ENCODE data around the gene ZNF740. TPM values are rescaled to one million over a fixed set of nuclear protein-coding genes. Genes with fewer than 3 reads are reported as not detected.

Gene ZNF740
- total RNA-seq, 1 experiment from 2014 or later: 6.6 TPM

DNA sequence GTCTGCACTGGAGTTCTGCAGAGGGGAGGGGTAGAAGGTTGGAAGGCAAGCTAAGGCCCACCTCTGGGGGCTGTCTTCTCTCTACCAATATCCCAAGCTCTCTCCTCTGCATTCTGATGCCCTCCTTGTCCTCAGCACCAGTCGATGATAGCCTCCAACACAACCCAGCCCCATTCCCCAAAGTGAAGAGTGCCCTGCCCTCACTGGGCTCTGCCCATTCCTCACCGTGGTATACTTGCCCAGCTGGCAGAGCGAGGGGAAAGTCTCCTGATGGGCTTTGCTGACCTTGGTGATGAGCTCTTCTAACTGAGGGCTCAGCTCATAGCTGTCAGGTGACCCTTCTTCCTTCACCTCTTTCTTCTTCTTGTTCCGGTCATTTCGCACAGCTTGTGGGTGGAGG lies 33.7 kb downstream of the ZNF740 start:
- DNase-seq (ENCODE audit: low read depth): no peak

- no peak for DNase-seq (ENCODE audit: low read depth)
These were observed 34.3 kb downstream of the ZNF740 start for GRCh38 chr12:53214687-53215455.

GRCh38 chr12:53215497-53215896 lies 35.0 kb downstream of the ZNF740 start:
- no peak for DNase-seq (ENCODE audit: low read depth)

DNA sequence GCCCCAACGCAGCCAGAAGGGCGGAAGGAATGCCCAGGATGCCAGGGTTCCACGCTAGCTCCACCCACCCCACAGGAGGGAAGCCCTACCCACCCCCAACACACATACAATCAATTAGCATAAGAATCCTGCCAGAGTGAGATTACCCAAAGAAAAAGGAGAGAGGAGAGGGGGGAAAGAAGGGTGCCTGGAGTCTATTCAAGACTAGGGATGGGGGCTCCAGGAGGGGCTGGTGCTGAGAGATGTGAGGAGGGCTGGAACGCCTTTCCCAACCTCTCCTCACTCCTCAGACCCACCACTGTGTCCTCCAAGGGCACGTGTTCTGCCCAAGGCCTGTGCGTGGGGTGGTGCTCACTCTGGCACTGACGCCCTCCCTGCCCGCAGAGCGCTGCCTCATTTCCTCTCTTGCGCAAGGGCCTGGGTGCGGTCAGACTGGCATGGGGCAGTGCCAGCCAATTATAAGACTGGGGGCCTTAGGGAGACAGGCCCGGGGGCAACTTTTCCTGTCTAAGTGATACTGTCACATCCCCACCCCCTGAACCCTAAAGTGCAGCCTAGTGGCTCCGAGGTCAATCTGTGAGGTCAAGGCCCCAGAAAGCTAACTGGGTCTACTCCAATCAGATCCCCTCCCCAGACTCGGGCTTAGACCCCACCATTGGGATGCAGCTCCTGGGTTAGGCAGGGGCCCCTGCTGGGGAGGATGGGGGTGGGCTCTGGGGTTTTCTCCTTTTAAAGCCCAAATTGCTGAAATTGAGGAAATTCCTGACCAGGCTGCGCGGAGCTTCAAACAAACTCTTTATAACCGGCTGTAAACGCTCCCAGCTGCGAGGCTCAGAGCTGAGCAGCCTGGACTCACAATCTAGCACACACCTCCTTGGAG lies 36.8 kb downstream of the ZNF740 start:
- peak; percentile 61 for DNase-seq (ENCODE audit: low read depth)

- DNase-seq (ENCODE audit: low read depth): no peak
These were observed 37.4 kb downstream of the ZNF740 start for GRCh38 chr12:53217931-53218307.

- no peak for DNase-seq (ENCODE audit: low read depth)
These were observed 38.2 kb downstream of the ZNF740 start for GRCh38 chr12:53218551-53219291.

GRCh38 chr12:53219292-53219955 lies 38.9 kb downstream of the ZNF740 start:
- DNase-seq (ENCODE audit: low read depth): peak; percentile 70

DNA sequence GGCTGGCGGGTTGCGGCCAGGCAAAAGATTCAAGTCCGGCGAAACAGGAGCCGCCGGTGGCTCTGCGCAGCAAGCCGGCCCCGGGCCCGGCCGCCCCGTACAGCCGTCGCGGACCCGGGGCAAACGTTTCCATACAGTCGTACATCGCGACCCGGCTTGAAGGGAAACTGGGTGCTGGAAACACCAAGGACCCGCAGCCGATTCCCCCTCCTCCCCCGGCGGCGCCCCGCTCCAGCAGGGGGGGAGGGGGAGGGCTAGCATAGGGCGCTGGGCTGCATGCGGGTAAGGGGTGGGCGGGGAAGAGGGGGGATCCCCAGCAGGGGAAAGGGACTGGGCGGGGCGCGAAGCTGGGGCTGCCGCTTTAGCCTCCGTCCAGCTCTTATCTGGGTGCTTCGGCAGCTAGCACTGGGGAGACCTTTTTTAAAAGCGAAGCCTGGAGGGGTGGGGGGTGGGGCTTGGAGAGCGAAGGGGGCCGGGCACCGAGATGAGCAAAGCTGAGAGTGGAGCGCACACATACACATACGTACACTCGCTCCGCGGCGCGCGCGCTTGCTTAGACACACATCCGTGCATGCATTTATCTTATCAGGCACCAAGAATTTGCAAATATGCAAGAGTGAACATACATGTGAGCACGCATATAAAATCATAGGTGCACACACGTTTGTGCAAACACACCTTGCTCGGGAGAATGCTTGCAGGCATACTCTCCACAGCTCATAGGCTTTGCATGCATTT lies 39.6 kb downstream of the ZNF740 start:
- DNase-seq (ENCODE audit: low read depth): peak; percentile 81

- DNase-seq (ENCODE audit: low read depth): peak; percentile 93
These were observed 40.2 kb downstream of the ZNF740 start for GRCh38 chr12:53220694-53221202.

DNA sequence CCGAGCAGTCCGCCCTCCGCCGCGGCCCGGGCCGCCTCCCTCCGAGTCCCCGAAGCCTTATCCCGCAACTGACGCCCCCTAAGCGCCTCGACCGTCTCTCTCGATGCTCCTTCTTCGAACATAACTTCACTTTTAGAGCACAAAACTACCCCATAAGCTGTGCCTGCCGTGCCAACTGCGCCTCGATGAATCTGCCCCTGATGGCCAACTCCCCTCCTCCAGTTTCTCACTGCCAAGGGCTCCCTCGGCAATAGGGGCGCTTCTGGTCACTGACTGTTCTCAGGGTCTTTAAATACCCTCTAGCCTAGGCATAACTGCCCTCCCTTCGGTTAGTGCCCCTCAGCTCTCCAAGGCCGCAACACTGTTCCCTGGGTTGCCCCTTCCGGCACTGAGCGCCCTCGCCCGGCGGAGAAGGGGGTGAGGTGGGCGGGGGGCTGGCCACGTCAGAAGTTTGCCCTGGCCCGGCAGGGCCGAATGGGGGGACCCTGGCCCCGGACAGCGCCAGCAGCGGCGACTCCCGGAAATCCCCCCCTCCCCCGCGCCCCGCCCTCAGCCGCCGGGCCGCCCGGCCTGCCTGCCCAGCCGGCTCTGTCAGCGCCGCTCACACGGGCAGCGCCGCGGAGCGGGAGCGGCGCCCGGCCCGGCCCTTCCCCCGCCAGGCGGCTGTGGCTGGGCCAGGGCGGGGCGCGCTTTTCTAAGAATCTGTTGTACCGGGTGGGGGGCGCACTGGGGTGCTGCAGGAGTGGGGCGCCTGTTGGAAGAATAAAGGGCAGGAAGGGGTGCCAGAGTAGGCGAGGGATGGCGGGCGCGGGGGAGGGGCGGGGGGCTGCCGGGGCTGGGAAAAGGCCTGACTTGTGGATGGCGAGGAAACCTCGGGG lies 40.9 kb downstream of the ZNF740 start:
- DNase-seq (ENCODE audit: low read depth): peak; percentile 59

- DNase-seq (ENCODE audit: low read depth): peak; percentile 46
These were observed 41.7 kb downstream of the ZNF740 start for GRCh38 chr12:53222170-53222721.

- DNase-seq (ENCODE audit: low read depth): no peak
These were observed 42.3 kb downstream of the ZNF740 start for GRCh38 chr12:53222806-53223261.

DNA sequence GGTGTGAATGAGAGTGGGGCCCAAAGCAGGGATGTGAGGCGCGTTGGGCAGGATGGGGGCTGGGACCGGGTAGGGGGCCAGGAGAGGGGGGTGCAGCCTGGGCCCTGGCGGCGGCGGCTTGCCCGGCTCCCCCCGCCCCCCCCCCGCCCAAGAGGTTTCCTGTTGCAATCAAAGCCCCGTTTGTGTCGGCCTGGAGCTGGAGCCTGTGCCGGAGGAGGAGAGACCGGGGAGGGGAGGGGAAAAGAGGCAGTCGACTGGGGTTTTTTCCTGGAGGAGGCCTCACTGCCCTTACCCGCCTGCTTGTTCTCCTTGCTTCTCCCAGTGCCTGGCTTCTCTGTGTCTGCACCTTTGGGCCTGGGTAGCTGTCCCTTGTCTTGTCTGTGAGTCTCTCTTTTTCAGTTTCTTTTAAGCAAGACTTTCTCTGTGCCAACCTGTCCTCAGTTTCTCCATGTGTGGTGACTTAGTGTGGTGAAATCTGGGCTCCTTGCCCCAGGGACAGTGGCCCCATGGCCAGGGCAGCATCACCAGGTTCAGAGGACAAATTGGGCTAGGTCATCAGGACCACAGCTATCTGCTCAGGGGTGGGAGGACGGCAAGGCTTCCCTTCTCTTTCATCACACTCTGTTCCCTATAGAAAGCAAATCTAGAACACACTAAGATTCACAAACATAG lies 43.0 kb downstream of the ZNF740 start:
- peak; percentile 49 for DNase-seq (ENCODE audit: low read depth)

DNA sequence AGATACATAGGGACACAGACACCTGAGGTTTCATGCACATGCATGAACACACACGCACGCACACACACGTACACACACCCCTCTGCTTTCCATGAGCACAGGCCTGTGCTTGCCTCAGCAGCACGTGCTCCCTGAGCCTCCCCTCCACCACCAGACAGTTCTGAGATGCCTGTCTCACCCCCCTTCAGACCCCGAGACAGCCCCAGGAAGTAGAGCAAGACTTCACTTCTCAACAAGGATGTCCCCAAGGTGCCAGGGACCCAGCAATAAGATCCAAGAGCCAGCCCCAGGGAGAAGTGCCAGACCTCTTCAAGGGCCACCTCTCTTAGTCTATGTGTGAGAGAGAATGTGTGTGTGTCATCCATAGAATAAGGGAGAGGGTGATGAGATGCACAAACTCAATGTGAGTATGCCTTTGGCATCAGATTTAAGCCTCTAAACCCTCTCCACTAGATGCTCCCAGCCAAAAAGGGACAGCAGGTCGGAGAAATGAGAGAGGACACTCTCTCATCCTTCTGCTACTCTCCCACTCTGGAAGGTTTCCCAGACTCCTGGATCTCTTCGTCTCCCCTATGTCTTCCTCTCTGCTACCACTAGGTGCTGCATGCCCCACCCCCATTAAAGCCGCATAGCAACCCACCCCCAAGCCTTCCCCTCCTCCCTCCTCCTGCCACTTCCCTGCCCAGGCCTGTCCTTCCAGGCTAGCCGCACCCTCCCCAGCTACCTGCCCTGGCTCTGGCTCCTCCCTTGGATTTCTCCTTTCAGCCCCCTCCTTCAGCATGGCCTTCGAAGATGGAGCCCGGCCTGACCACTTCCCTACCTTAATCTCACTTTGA lies 43.8 kb downstream of the ZNF740 start:
- DNase-seq (ENCODE audit: low read depth): no peak

GRCh38 chr12:53224897-53225634 lies 44.5 kb downstream of the ZNF740 start:
- no peak for DNase-seq (ENCODE audit: low read depth)

- DNase-seq (ENCODE audit: low read depth): no peak
These were observed 45.3 kb downstream of the ZNF740 start for GRCh38 chr12:53225635-53226424.
